Testis (tissue), 2 donors: ENCODE measurements around the gene FIBCD1.
"Not testable (repeated sequence)": the region's sequence is repeated elsewhere in the genome, so short reads cannot be mapped to it uniquely, and the experiment has no call there.

ENCODE experiments used
- POLR2A ChIP-seq: fragments of 450-650 bp; IDR thresholded peaks from one replicate; pipeline ENCODE4 v1.6.1; 2017; ENCODE audit warnings: antibody characterized with exemption, mild to moderate bottlenecking, moderate library complexity
- TF ChIP-seq, protein P1 (sequence below), 3 experiments: fragments of 450-650 bp in 2 of 3; fragments of 200-600 bp in 1 of 3; sonication (generic) in 1 of 3; IDR thresholded peaks; one replicate each; pipeline ENCODE4 v1.5.1; 2016 to 2019; ENCODE audit warnings: antibody characterized with exemption in 3 of 3, mild to moderate bottlenecking in 2 of 3, moderate library complexity in 1 of 3

- TF ChIP-seq, protein P1, sequence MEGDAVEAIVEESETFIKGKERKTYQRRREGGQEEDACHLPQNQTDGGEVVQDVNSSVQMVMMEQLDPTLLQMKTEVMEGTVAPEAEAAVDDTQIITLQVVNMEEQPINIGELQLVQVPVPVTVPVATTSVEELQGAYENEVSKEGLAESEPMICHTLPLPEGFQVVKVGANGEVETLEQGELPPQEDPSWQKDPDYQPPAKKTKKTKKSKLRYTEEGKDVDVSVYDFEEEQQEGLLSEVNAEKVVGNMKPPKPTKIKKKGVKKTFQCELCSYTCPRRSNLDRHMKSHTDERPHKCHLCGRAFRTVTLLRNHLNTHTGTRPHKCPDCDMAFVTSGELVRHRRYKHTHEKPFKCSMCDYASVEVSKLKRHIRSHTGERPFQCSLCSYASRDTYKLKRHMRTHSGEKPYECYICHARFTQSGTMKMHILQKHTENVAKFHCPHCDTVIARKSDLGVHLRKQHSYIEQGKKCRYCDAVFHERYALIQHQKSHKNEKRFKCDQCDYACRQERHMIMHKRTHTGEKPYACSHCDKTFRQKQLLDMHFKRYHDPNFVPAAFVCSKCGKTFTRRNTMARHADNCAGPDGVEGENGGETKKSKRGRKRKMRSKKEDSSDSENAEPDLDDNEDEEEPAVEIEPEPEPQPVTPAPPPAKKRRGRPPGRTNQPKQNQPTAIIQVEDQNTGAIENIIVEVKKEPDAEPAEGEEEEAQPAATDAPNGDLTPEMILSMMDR (IDR thresholded peaks at IDR 0.05), result not testable (repeated sequence)
- TF ChIP-seq POLR2A, result not testable (repeated sequence)
Measured at GRCh38 chr9:130910041-130910440, 29.0 kb downstream of the FIBCD1 start.
